HG03175 (cell line): Measurements from ENCODE around the gene RPL5.

Experiments
- ATAC-seq: cut with Tn5 transposase; IDR thresholded peaks from one replicate; pipeline ENCODE4 v1.9.1; 2021; ENCODE audit warnings: mild to moderate bottlenecking, moderate library complexity; ENCODE audit not compliant: unreplicated experiment

RPL5 gene

GRCh38 chr1:92817986-92818764 lies 13.7 kb upstream of the RPL5 start:
- ATAC-seq, result peak; percentile 83

GRCh38 chr1:92820024-92820423 lies 11.8 kb upstream of the RPL5 start:
- ATAC-seq, result no peak

- ATAC-seq, result no peak
Measured at GRCh38 chr1:92820551-92820950, 11.3 kb upstream of the RPL5 start.

GRCh38 chr1:92822879-92823278 lies 9.0 kb upstream of the RPL5 start:
- no peak for ATAC-seq

- no peak for ATAC-seq
Measured at GRCh38 chr1:92826792-92827191, 5.0 kb upstream of the RPL5 start.

GRCh38 chr1:92831368-92831761 lies 475 bp upstream of the RPL5 start:
- ATAC-seq, result no peak

- ATAC-seq, result peak; percentile 1
Measured at GRCh38 chr1:92832537-92833114, 786 bp downstream of the RPL5 start.

GRCh38 chr1:92833840-92834239 lies 2.0 kb downstream of the RPL5 start:
- ATAC-seq, result no peak

GRCh38 chr1:92834617-92835016 lies 2.8 kb downstream of the RPL5 start:
- ATAC-seq, result no peak

- ATAC-seq, result no peak
Measured at GRCh38 chr1:92837062-92837461, 5.2 kb downstream of the RPL5 start.

- no peak for ATAC-seq
Measured at GRCh38 chr1:92838519-92838918, 6.7 kb downstream of the RPL5 start.

- no peak for ATAC-seq
Measured at GRCh38 chr1:92839442-92839841, 7.6 kb downstream of the RPL5 start.

- ATAC-seq, result no peak
Measured at GRCh38 chr1:92840600-92840999, 8.8 kb downstream of the RPL5 start.

GRCh38 chr1:92842082-92843045 lies 10.5 kb downstream of the RPL5 start:
- ATAC-seq, result no peak

- ATAC-seq, result no peak
Measured at GRCh38 chr1:92843046-92843423, 11.2 kb downstream of the RPL5 start.

GRCh38 chr1:92843429-92844352 lies 11.9 kb downstream of the RPL5 start:
- ATAC-seq, result no peak

GRCh38 chr1:92844439-92844838 lies 12.6 kb downstream of the RPL5 start:
- no peak for ATAC-seq

- ATAC-seq, result no peak
Measured at GRCh38 chr1:92845908-92846307, 14.1 kb downstream of the RPL5 start.

- ATAC-seq, result no peak
Measured at GRCh38 chr1:92848201-92848600, 16.4 kb downstream of the RPL5 start.

GRCh38 chr1:92850019-92850418 lies 18.2 kb downstream of the RPL5 start:
- no peak for ATAC-seq

- ATAC-seq, result no peak
Measured at GRCh38 chr1:92851729-92852128, 19.9 kb downstream of the RPL5 start.
